Lower lobe of right lung (tissue), 2 donors: ENCODE results near the gene TNS2. TPM values are rescaled to one million over a fixed set of nuclear protein-coding genes. Genes with fewer than 3 reads are reported as not detected.

Experiments used
- ATAC-seq, 2 donors: fragments of 200-7000 bp; cut with Tn5 transposase; one replicate each; pipeline ENCODE4 v1.9.1; 2020 to 2022; ENCODE audit warnings: mild to moderate bottlenecking in 2 of 2, moderate library complexity in 2 of 2
- DNase-seq: peaks from one replicate; pipeline ENCODE4 v3.0.0-alpha.2; 2020
- H3K27ac ChIP-seq: fragments of 200-600 bp; one replicate; pipeline ENCODE4 v1.8.0; 2022
- H3K27me3 ChIP-seq: fragments of 200-600 bp; one replicate; pipeline ENCODE4 v1.8.0; 2022; ENCODE audit warnings: low read depth
- H3K36me3 ChIP-seq: fragments of 200-600 bp; one replicate; pipeline ENCODE4 v1.8.0; 2022; ENCODE audit warnings: mild to moderate bottlenecking
- H3K4me1 ChIP-seq: fragments of 200-600 bp; one replicate; pipeline ENCODE4 v1.8.0; 2022
- H3K4me3 ChIP-seq: fragments of 200-600 bp; one replicate; pipeline ENCODE4 v1.8.0; 2022; ENCODE audit warnings: mild to moderate bottlenecking
- H3K9me3 ChIP-seq: fragments of 200-600 bp; one replicate; pipeline ENCODE4 v1.8.0; 2022
- CTCF ChIP-seq: fragments of 200-600 bp; IDR thresholded peaks from one replicate; pipeline ENCODE4 v1.8.0; 2022; ENCODE audit warnings: antibody characterized with exemption, mild to moderate bottlenecking
- intact Hi-C: fragments of 100-400 bp; cut with DNase I; formaldehyde crosslinking; loops from one replicate; pipeline ENCODE4 v1.11.0; 2022
- total RNA-seq: library from RNA; stranded (reverse); fragmentation: NEBNext Ultra II Directional; extraction: Animal tissue kit (Norgen Biotek cat#: 25700); gene quantifications from one replicate; pipeline ENCODE4 v1.2.1, GENCODE V29; 2021
- donor health status: DM: no; HTN: yes; CAD: no; lungs with severe emphysema.

Gene TNS2
- total RNA-seq, 1 donor from 2014 or later, result 186 TPM

- H3K4me1 ChIP-seq, result peaks cover 58% of the 10 kb centered on the region
- ATAC-seq, result no peak
- H3K36me3 ChIP-seq, result peaks cover 76% of the 10 kb centered on the region
Observed at GRCh38 chr12:53071591-53072551, 22.0 kb downstream of the TNS2 start.

GRCh38 chr12:53073881-53074280 is 24.0 kb downstream of the TNS2 start:
- DNase-seq (no peak), ATAC-seq (peak; percentile 59 to 71)
- intact Hi-C loops, result no loop called here
- Histone ChIP-seq H3K36me3 (peaks cover 62% of the 10 kb centered on the region), H3K9me3 (no peaks in the 10 kb centered on the region), H3K4me1 (peaks cover 78% of the 10 kb centered on the region), H3K27ac (peak overlapping the region; percentile 46), H3K4me3 (no peak overlapping the region), H3K27me3 (no peaks in the 10 kb centered on the region)
- no peak for TF ChIP-seq CTCF

More at GRCh38 chr12:53071591-53072551, 22.0 kb downstream of the TNS2 start:
- peak overlapping the region; percentile 36 for H3K27ac ChIP-seq
- no peak for DNase-seq
- TF ChIP-seq CTCF, result no peak
- intact Hi-C loops, result no loop called here
- H3K9me3 ChIP-seq, result no peaks in the 10 kb centered on the region
- no peak overlapping the region for H3K4me3 ChIP-seq
- no peaks in the 10 kb centered on the region for H3K27me3 ChIP-seq

GRCh38 chr12:53074283-53074998 is 24.6 kb downstream of the TNS2 start:
- peaks cover 78% of the 10 kb centered on the region for H3K4me1 ChIP-seq
- H3K27ac ChIP-seq, result peak overlapping the region; percentile 46
- ATAC-seq, result no peak
- intact Hi-C loops, result no loop called here
- peaks cover 62% of the 10 kb centered on the region for H3K36me3 ChIP-seq
- no peak overlapping the region for H3K4me3 ChIP-seq
- H3K9me3 ChIP-seq, result no peaks in the 10 kb centered on the region
- H3K27me3 ChIP-seq, result no peaks in the 10 kb centered on the region
- DNase-seq, result no peak
- TF ChIP-seq CTCF, result no peak

DNA sequence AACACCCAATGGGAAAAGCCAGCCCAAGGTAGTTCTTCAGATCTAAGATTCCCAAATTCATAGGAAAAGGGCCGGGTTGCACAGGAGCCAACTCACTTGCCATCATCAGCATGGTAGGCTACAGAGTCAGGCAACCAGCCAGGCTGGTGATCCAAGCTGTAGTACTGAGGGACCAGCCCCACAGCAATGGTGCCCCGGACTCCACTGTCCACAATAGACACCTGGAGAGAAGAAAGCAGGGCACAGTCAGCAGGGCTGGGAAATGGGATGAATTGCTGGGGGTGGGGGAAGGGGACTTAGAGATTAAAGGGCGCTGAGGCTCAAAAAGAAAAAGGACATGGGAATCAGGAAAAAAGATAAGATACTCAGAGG is 25.1 kb downstream of the TNS2 start:
- no peak for DNase-seq
- Histone ChIP-seq H3K27me3 (no peaks in the 10 kb centered on the region), H3K27ac (no peak overlapping the region), H3K4me3 (no peak overlapping the region), H3K36me3 (peaks cover 60% of the 10 kb centered on the region), H3K4me1 (peaks cover 76% of the 10 kb centered on the region), H3K9me3 (no peaks in the 10 kb centered on the region)
- ATAC-seq, result no peak
- intact Hi-C loops, result no loop called here
- no peak for TF ChIP-seq CTCF

DNA sequence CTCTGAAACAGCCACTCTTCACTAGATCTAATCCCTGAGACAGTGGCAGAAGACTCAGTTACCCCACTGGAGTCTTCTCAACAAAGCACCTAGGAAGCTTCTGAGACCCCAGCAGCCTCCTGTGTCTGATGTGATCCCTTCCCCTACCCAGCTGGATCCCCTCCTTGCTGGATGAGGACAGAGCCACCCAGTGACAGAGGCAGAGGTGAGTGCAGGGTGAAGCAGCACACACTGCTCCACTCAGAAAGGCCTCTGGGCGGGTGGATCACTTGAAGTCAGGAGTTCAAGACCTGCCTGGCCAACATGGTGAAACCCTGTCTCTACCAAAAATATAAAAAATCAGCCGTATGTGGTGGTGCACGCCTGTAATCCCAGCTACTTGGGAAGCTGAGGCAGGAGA is 26.6 kb downstream of the TNS2 start:
- Histone ChIP-seq H3K9me3 (no peaks in the 10 kb centered on the region), H3K4me3 (no peak overlapping the region), H3K27ac (no peak overlapping the region), H3K36me3 (peaks cover 46% of the 10 kb centered on the region), H3K4me1 (peaks cover 63% of the 10 kb centered on the region), H3K27me3 (no peaks in the 10 kb centered on the region)
- DNase-seq (no peak), ATAC-seq (no peak)
- intact Hi-C loops, result no loop called here
- TF ChIP-seq CTCF, result no peak
